Psoas muscle (tissue), 8 donors: Measurements from ENCODE around the gene TBL1XR1. TPM values are rescaled to one million over a fixed set of nuclear protein-coding genes. Genes with fewer than 3 reads are reported as not detected.

Experiments used
- ATAC-seq, 4 donors: fragments of 200-7000 bp; cut with Tn5 transposase; one replicate each; pipeline ENCODE4 v1.9.1; 2020; ENCODE audit warnings: moderate library complexity in 3 of 4, mild to moderate bottlenecking in 2 of 4
- DNase-seq, 2 donors: peaks; one replicate each; pipeline ENCODE4 v3.0.0-alpha.2; 2020
- H3K27ac ChIP-seq: fragments of 200-600 bp; one replicate; pipeline ENCODE4 v1.8.0; 2022
- H3K27me3 ChIP-seq, 3 donors: fragments of 200-600 bp in 1 of 3; one replicate each; pipeline versions ENCODE4 v1.6.1 to v1.8.0; 2013 to 2022; ENCODE audit warnings: low read length in 2 of 3, mild to moderate bottlenecking in 2 of 3, moderate library complexity in 1 of 3; ENCODE audit not compliant: insufficient read depth in 3 of 3
- H3K36me3 ChIP-seq, 2 donors: fragments of 200-600 bp in 1 of 2; one replicate each; pipeline versions ENCODE4 v1.6.1 to v1.8.0; 2013 to 2022; ENCODE audit warnings: low read depth in 1 of 2, mild to moderate bottlenecking in 1 of 2, moderate library complexity in 1 of 2; ENCODE audit not compliant: insufficient read depth in 1 of 2
- H3K4me1 ChIP-seq: fragments of 200-600 bp; one replicate; pipeline ENCODE4 v1.8.0; 2022
- H3K4me3 ChIP-seq: fragments of 200-600 bp; one replicate; pipeline ENCODE4 v1.8.0; 2022; ENCODE audit warnings: mild to moderate bottlenecking
- H3K9me3 ChIP-seq: fragments of 200-600 bp; one replicate; pipeline ENCODE4 v1.8.0; 2022
- CTCF ChIP-seq: fragments of 200-600 bp; IDR thresholded peaks from one replicate; pipeline ENCODE4 v1.8.0; 2022; ENCODE audit warnings: antibody characterized with exemption
- WGBS, 3 donors: extraction: QIAGEN DNeasy Blood & Tissue Kit; methylation state at CpG; one replicate each; pipeline versions ENCODE4 v1.1.6 to v1.1.7; 2013; 5-methylcytosine and 5-hydroxymethylcytosine counted together
- intact Hi-C, 2 donors: fragments of 100-400 bp; cut with DNase I; formaldehyde crosslinking; loops; one replicate each; pipeline versions ENCODE4 v1.11.0 to v1.14.2; 2022
- polyA plus RNA-seq, 3 donors: library from polyadenylated mRNA; stranded (reverse); fragments of 200-250 nt; gene quantifications; one replicate each; pipeline ENCODE4 v1.2.3, GENCODE V29; 2013
- total RNA-seq, 4 donors: library from RNA; stranded (reverse); fragmentation: NEBNext Ultra II Directional in 2 of 4; extraction: Animal tissue kit (Norgen Biotek cat#: 25700) in 2 of 4; gene quantifications; one replicate each; pipeline versions ENCODE4 v1.2.1 to v1.2.4, GENCODE V29; 2021 to 2023
- donor health status: healthy with polysubstance abuse.
- donor health status: DM: no; HTN: no; CAD: no; lungs with moderate emphysema.
- donor health status: Bipolar disorder and iron deficiency.
- donor health status: healthy.
- donor health status: DM: yes; HTN: yes; CAD: no.
- donor health status: DM: no; HTN: no; CAD: no.
- donor health status: DM: no; HTN: no; CAD: no.
- donor health status: DM: yes; HTN: yes; CAD: no.

Gene TBL1XR1
- total and polyA plus RNA-seq, 7 donors: 7.3 to 97.4 (median 58.6) TPM

DNA sequence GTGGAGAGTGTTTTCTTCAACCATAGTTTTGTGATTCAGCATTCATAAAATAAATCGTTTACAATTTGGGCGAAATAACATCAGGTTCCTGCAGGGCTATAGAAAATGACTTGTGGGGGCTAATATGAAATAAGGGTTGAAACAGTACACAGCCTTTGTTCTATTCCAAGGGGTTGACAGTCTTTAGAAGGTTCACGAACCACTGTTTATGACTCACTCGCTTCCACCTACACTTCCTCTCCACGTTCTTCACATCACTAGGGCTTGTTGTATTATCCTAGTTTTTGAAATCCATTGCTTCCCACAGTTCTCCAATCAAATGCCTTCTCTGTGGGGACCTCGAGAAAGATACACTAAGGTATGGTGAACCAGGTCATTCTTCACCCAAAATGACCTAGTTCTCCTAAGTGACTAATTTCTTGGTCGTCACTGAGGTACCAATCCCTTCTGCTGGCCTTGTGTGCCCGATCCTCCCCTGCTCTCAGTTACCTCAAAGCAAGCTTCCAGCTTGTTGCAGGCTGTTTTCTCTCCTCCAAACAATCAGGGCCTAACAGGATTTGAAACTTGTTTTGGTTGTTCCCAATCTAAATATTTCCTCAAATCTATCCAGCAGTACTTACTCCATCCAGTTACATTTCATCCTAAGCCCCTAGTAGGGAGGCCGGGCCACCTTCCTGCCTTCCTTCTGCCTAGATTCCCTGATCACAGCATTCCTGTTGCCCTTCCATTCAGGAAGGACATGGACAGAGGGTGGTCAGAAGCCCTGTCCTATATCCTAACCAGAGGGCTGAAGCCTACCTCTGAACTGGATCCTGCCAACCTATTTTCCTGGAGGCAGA, 23.1 kb upstream of the TBL1XR1 start:
- no peak for TF ChIP-seq CTCF
- Histone ChIP-seq H3K4me1 (no peaks in the 10 kb centered on the region), H3K4me3 (no peak overlapping the region), H3K9me3 (no peaks in the 10 kb centered on the region), H3K36me3 (no peaks in the 10 kb centered on the region), H3K27me3 (no peaks in the 10 kb centered on the region), H3K27ac (no peak overlapping the region)
- ATAC-seq (no peak), DNase-seq (no peak)
- WGBS, 3 donors: 85 to 92% (median 88%) methylated on average over 9 of the region's 9 CpGs
- intact Hi-C loops: no loop called here

- WGBS, 3 donors: 73 to 84% (median 75%) methylated on average over 7 of the region's 7 CpGs
Observed at GRCh38 chr3:177213801-177214535, 16.7 kb upstream of the TBL1XR1 start.

GRCh38 chr3:177212756-177213155, 15.5 kb upstream of the TBL1XR1 start:
- no peak overlapping the region for H3K4me3 ChIP-seq
- no peaks in the 10 kb centered on the region for H3K9me3 ChIP-seq
- no peak for TF ChIP-seq CTCF
- no peaks in the 10 kb centered on the region for H3K4me1 ChIP-seq
- no peak for DNase-seq
- H3K36me3 ChIP-seq: no peaks in the 10 kb centered on the region
- H3K27ac ChIP-seq: no peak overlapping the region
- intact Hi-C loops: no loop called here
- ATAC-seq: no peak
- no peaks in the 10 kb centered on the region for H3K27me3 ChIP-seq
- WGBS, 3 donors: 86 to 97% (median 90%) methylated on average over 8 of the region's 8 CpGs

More at GRCh38 chr3:177213801-177214535, 16.7 kb upstream of the TBL1XR1 start:
- Histone ChIP-seq H3K27me3 (no peaks in the 10 kb centered on the region), H3K36me3 (no peaks in the 10 kb centered on the region), H3K9me3 (no peaks in the 10 kb centered on the region), H3K4me1 (no peaks in the 10 kb centered on the region), H3K27ac (no peak overlapping the region), H3K4me3 (no peak overlapping the region)
- ATAC-seq (no peak), DNase-seq (no peak)
- intact Hi-C loops: no loop called here
- TF ChIP-seq CTCF: no peak

DNA sequence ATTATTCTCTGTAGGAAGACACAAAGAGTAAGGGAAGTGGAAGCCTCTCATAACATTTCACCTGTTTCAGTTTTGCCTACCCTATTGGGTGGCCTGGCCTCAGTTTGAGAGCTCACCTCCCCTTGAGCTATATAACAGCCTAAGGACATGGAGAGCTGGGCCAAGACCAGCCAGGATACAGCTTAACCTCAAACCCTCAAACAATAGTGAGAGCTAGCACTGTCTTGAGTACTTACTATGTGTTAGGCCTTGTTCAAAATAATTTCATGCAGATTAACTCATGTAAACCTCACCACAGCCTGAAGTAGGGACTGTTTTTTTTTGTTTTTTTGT, 15.0 kb upstream of the TBL1XR1 start:
- no peaks in the 10 kb centered on the region for H3K36me3 ChIP-seq
- no peak for ATAC-seq
- H3K27me3 ChIP-seq: no peaks in the 10 kb centered on the region
- H3K4me3 ChIP-seq: no peak overlapping the region
- no peak for DNase-seq
- no peak for TF ChIP-seq CTCF
- no peaks in the 10 kb centered on the region for H3K4me1 ChIP-seq
- no peaks in the 10 kb centered on the region for H3K9me3 ChIP-seq
- intact Hi-C loops: no loop called here
- H3K27ac ChIP-seq: no peak overlapping the region
